BJ (cell line): Measurements from ENCODE around the gene GALNTL6. TPM values are rescaled to one million over a fixed set of nuclear protein-coding genes. Genes with fewer than 3 reads are reported as not detected.

Experiments used
- CTCF ChIA-PET: fragments of 350-600 bp; formaldehyde crosslinking; extraction: SDS; loops from one replicate; lab custom pipeline; 2021; ENCODE audit warnings: antibody characterized with exemption, inconsistent platforms; lab: Yijun Ruan, JAX
- POLR2A ChIA-PET: fragments of 300-600 bp; sonication (Branson Sonifier 250); formaldehyde crosslinking; extraction: SDS; loops from one replicate; lab custom pipeline; 2021; ENCODE audit warnings: antibody characterized with exemption; lab: Charles Lee
- DNase-seq: peaks from one replicate; pipeline ENCODE4 v3.0.0-alpha.2; 2011; ENCODE audit warnings: low read depth
- H3K27me3 ChIP-seq: 2 replicates; pipeline ENCODE4 v1.6.0; 2011; ENCODE audit warnings: low read length; ENCODE audit not compliant: control insufficient read depth, insufficient read depth
- H3K36me3 ChIP-seq: 2 replicates; pipeline ENCODE4 v1.5.1; 2011; ENCODE audit warnings: low read length; ENCODE audit not compliant: control insufficient read depth, insufficient read depth
- H3K4me3 ChIP-seq: 2 replicates; pipeline ENCODE4 v1.5.1; 2011; ENCODE audit warnings: low read depth, mild to moderate bottlenecking, control low read depth, low read length
- CTCF ChIP-seq: IDR thresholded peaks from 2 replicates; pipeline ENCODE4 v1.5.1; 2011; ENCODE audit warnings: low read depth, mild to moderate bottlenecking, control low read depth, inconsistent platforms, low read length, moderate library complexity; ENCODE audit not compliant: insufficient read depth
- polyA plus RNA-seq: library from polyadenylated mRNA; depleted of rRNA; stranded (reverse); fragments of >200 nt; gene quantifications from 2 replicates; pipeline ENCODE4 v1.2.3, GENCODE V29; 2011

GALNTL6 gene
- polyA plus RNA-seq, 1 experiment = 0.02 TPM

GRCh38 chr4:172942840-172943239 is 1129.6 kb downstream of the GALNTL6 start:
- no peaks in the 10 kb centered on the region for H3K36me3 ChIP-seq
- CTCF ChIA-PET = no interaction called here
- TF ChIP-seq CTCF = no peak
- POLR2A ChIA-PET = no interaction called here
- no peak for DNase-seq
- H3K27me3 ChIP-seq = no peaks in the 10 kb centered on the region
- no peak overlapping the region for H3K4me3 ChIP-seq

GRCh38 chr4:172945611-172946010 is 1132.4 kb downstream of the GALNTL6 start:
- CTCF ChIA-PET = no interaction called here
- POLR2A ChIA-PET = no interaction called here
- no peak for DNase-seq
- Histone ChIP-seq H3K36me3 (no peaks in the 10 kb centered on the region), H3K4me3 (no peak overlapping the region), H3K27me3 (no peaks in the 10 kb centered on the region)
- TF ChIP-seq CTCF = no peak

- ChIA-PET CTCF (no interaction called here), POLR2A (no interaction called here)
- DNase-seq = no peak
- no peak for TF ChIP-seq CTCF
- Histone ChIP-seq H3K36me3 (no peaks in the 10 kb centered on the region), H3K4me3 (no peak overlapping the region), H3K27me3 (peaks cover 2% of the 10 kb centered on the region; the same call in 1 of the 2 replicates)
Observed at GRCh38 chr4:172946503-172946902, 1133.3 kb downstream of the GALNTL6 start.

GRCh38 chr4:172947594-172947993 is 1134.4 kb downstream of the GALNTL6 start:
- POLR2A ChIA-PET = no interaction called here
- CTCF ChIA-PET = no interaction called here

GRCh38 chr4:172950990-172951389 is 1137.8 kb downstream of the GALNTL6 start:
- H3K4me3 ChIP-seq = no peak overlapping the region
- POLR2A ChIA-PET = no interaction called here
- no peak for DNase-seq
- peaks cover 2% of the 10 kb centered on the region; the same call in 1 of the 2 replicates for H3K27me3 ChIP-seq
- TF ChIP-seq CTCF = no peak
- CTCF ChIA-PET = no interaction called here
- H3K36me3 ChIP-seq = no peaks in the 10 kb centered on the region

More at GRCh38 chr4:172947594-172947993, 1134.4 kb downstream of the GALNTL6 start:
- H3K27me3 ChIP-seq = peaks cover 2% of the 10 kb centered on the region; the same call in 1 of the 2 replicates
- DNase-seq = no peak
- no peaks in the 10 kb centered on the region for H3K36me3 ChIP-seq
- TF ChIP-seq CTCF = no peak
- H3K4me3 ChIP-seq = no peak overlapping the region
